KMS-11 (cell line): ENCODE measurements around the gene HDAC6.
"Not testable (repeated sequence)": the region's sequence is repeated elsewhere in the genome, so short reads cannot be mapped to it uniquely, and the experiment has no call there.

Experiments
- H2AFZ ChIP-seq: fragments of 200-600 bp; sonication (generic); 2 replicates; pipeline ENCODE4 v1.6.1; 2016; ENCODE audit warnings: antibody characterized with exemption, mixed run types, low read depth
- H3K27ac ChIP-seq: fragments of 200-600 bp; sonication (generic); 2 replicates; pipeline ENCODE4 v1.6.1; 2016; ENCODE audit warnings: mild to moderate bottlenecking, mixed run types
- H3K27me3 ChIP-seq: fragments of 200-600 bp; sonication (generic); 2 replicates; pipeline ENCODE4 v1.6.1; 2017; ENCODE audit warnings: mild to moderate bottlenecking, low read depth, mixed run types, moderate library complexity; ENCODE audit not compliant: insufficient read depth
- H3K36me3 ChIP-seq: fragments of 200-600 bp; sonication (generic); 2 replicates; pipeline ENCODE4 v1.6.1; 2017; ENCODE audit warnings: mild to moderate bottlenecking, mixed run types; ENCODE audit not compliant: insufficient read depth
- H3K4me1 ChIP-seq: fragments of 200-600 bp; sonication (generic); 2 replicates; pipeline ENCODE4 v1.6.1; 2016; ENCODE audit warnings: mild to moderate bottlenecking, low read depth, mixed run types; ENCODE audit not compliant: poor library complexity, severe bottlenecking
- H3K4me2 ChIP-seq: fragments of 200-600 bp; sonication (generic); 2 replicates; pipeline ENCODE4 v1.7.0; 2016; ENCODE audit warnings: mild to moderate bottlenecking, mixed run types
- H3K4me3 ChIP-seq: fragments of 200-600 bp; sonication (generic); IDR thresholded peaks from 2 replicates; pipeline ENCODE4 v1.6.1; 2017; ENCODE audit warnings: low read depth, low read length, mixed read lengths; ENCODE audit not compliant: insufficient read depth
- H3K79me2 ChIP-seq: fragments of 200-600 bp; sonication (generic); 2 replicates; pipeline ENCODE4 v1.6.1; 2016; ENCODE audit warnings: low read depth, mixed run types; ENCODE audit not compliant: insufficient read depth
- H3K9ac ChIP-seq: fragments of 200-600 bp; sonication (generic); 2 replicates; pipeline ENCODE4 v1.6.1; 2016; ENCODE audit warnings: mild to moderate bottlenecking, mixed run types
- H4K20me1 ChIP-seq: fragments of 200-600 bp; sonication (generic); 2 replicates; pipeline ENCODE4 v1.6.1; 2016; ENCODE audit warnings: mild to moderate bottlenecking, mixed run types; ENCODE audit not compliant: insufficient read depth
- CTCF ChIP-seq: fragments of 200-600 bp; sonication (generic); conservative IDR thresholded peaks from 2 replicates; pipeline ENCODE4 v1.6.1; 2017; ENCODE audit warnings: low read depth, mild to moderate bottlenecking, antibody characterized with exemption, low read length, moderate library complexity, mixed read lengths

Gene HDAC6

GRCh38 chrX:48818866-48819265 lies 17.0 kb downstream of the HDAC6 start:
- no peak overlapping the region for H3K4me2 ChIP-seq
- no peak for TF ChIP-seq CTCF
- H3K4me1 ChIP-seq, result no peaks in the 10 kb centered on the region
- no peak overlapping the region for H2AFZ ChIP-seq
- no peak overlapping the region for H3K27ac ChIP-seq
- no peaks in the 10 kb centered on the region for H3K27me3 ChIP-seq
- H3K79me2 ChIP-seq, result no peaks in the 10 kb centered on the region
- H3K4me3 ChIP-seq, result no peak overlapping the region
- H3K36me3 ChIP-seq, result no peaks in the 10 kb centered on the region
- no peaks in the 10 kb centered on the region for H4K20me1 ChIP-seq
- H3K9ac ChIP-seq, result no peak overlapping the region

- not testable (repeated sequence) for H3K27ac ChIP-seq, H3K27me3 ChIP-seq, H4K20me1 ChIP-seq, H3K36me3 ChIP-seq, H3K79me2 ChIP-seq, H3K4me1 ChIP-seq, H3K4me2 ChIP-seq, H3K9ac ChIP-seq, H2AFZ ChIP-seq, H3K4me3 ChIP-seq
These were observed 17.5 kb downstream of the HDAC6 start for GRCh38 chrX:48819394-48819793.

GRCh38 chrX:48823053-48823452 lies 21.2 kb downstream of the HDAC6 start:
- no peaks in the 10 kb centered on the region for H4K20me1 ChIP-seq
- H3K4me1 ChIP-seq, result no peaks in the 10 kb centered on the region
- H3K27ac ChIP-seq, result no peak overlapping the region
- no peak for TF ChIP-seq CTCF
- no peak overlapping the region for H3K9ac ChIP-seq
- no peaks in the 10 kb centered on the region for H3K27me3 ChIP-seq
- no peaks in the 10 kb centered on the region for H3K36me3 ChIP-seq
- no peak overlapping the region for H3K4me3 ChIP-seq
- H3K4me2 ChIP-seq, result no peak overlapping the region
- H2AFZ ChIP-seq, result no peak overlapping the region
- H3K79me2 ChIP-seq, result no peaks in the 10 kb centered on the region

GRCh38 chrX:48824066-48824465 lies 22.2 kb downstream of the HDAC6 start:
- Histone ChIP-seq H4K20me1 (no peaks in the 10 kb centered on the region), H3K4me3 (no peak overlapping the region), H2AFZ (no peak overlapping the region), H3K27me3 (no peaks in the 10 kb centered on the region), H3K9ac (no peak overlapping the region), H3K27ac (no peak overlapping the region), H3K36me3 (no peaks in the 10 kb centered on the region), H3K4me2 (no peak overlapping the region), H3K79me2 (no peaks in the 10 kb centered on the region), H3K4me1 (no peaks in the 10 kb centered on the region)
- TF ChIP-seq CTCF, result no peak

GRCh38 chrX:48826135-48826875 lies 24.4 kb downstream of the HDAC6 start, which contains the start of gene ERAS:
Gene ERAS (plus strand): TSS chrX:48826513. CDS start chrX:48829124, 2,611 bp downstream.
- H3K4me2 ChIP-seq, result no peak within 1 kb of the TSS
- no peak within 1 kb of the TSS for H3K9ac ChIP-seq
- no peak within 1 kb of the TSS for H2AFZ ChIP-seq
- H3K79me2 ChIP-seq, result no peaks in the 10 kb centered on the region
- H3K36me3 ChIP-seq, result no peaks in the 10 kb centered on the region
- H3K4me3 ChIP-seq, result no peak within 1 kb of the TSS
- no peaks in the 10 kb centered on the region for H3K27me3 ChIP-seq
- no peak for TF ChIP-seq CTCF
- H3K4me1 ChIP-seq, result no peaks in the 10 kb centered on the region
- no peak within 1 kb of the TSS for H3K27ac ChIP-seq
- H4K20me1 ChIP-seq, result no peaks in the 10 kb centered on the region
